Mucosa of descending colon (tissue), 3 donors: ENCODE results near the gene CYP21A2. TPM values are rescaled to one million over a fixed set of nuclear protein-coding genes. Genes with fewer than 3 reads are reported as not detected.

Source experiments
- ATAC-seq: fragments of 200-7000 bp; cut with Tn5 transposase; one replicate; pipeline ENCODE4 v1.9.1; 2020; ENCODE audit warnings: mild to moderate bottlenecking, moderate library complexity
- DNase-seq, 3 donors: peaks; one replicate each; pipeline ENCODE4 v3.0.0-alpha.2; 2020
- H3K36me3 ChIP-seq: fragments of 200-600 bp; one replicate; pipeline ENCODE4 v1.8.0; 2021; ENCODE audit warnings: low read depth, mild to moderate bottlenecking
- H3K4me1 ChIP-seq: fragments of 200-600 bp; one replicate; pipeline ENCODE4 v1.8.0; 2021; ENCODE audit warnings: low read depth, mild to moderate bottlenecking
- H3K4me3 ChIP-seq: fragments of 200-600 bp; one replicate; pipeline ENCODE4 v1.8.0; 2021; ENCODE audit warnings: mild to moderate bottlenecking
- H3K9me3 ChIP-seq: fragments of 200-600 bp; one replicate; pipeline ENCODE4 v1.8.0; 2021; ENCODE audit warnings: mild to moderate bottlenecking
- intact Hi-C, 2 donors: fragments of 100-400 bp; cut with DNase I in 1 of 2; cut with micrococcal nuclease in 1 of 2; formaldehyde crosslinking; loops; one replicate each; pipeline versions ENCODE4 v1.11.0 to v1.11.1; 2022; cut with DNase I, micrococcal nuclease
- total RNA-seq, 3 donors: library from RNA; stranded (reverse); fragmentation: NEBNext Ultra II Directional in 2 of 3; extraction: Animal tissue kit (Norgen Biotek cat#: 25700) in 2 of 3; gene quantifications; one replicate each; pipeline versions ENCODE4 v1.2.1 to v1.2.4, GENCODE V29; 2021 to 2023
- TF ChIP-seq, protein P1 (sequence below): fragments of 200-600 bp; IDR thresholded peaks from one replicate; pipeline ENCODE4 v1.8.0; 2022; ENCODE audit warnings: antibody characterized with exemption, mild to moderate bottlenecking
- donor health status: DM: no; HTN: no; CAD: no; lungs with moderate emphysema.
- donor health status: DM: no; HTN: no; CAD: no.
- donor health status: DM: no; HTN: yes; CAD: no.

The CYP21A2 gene
- total RNA-seq, 3 donors from 2014 or later: 0.93 to 2.1 (median 0.94) TPM

DNA sequence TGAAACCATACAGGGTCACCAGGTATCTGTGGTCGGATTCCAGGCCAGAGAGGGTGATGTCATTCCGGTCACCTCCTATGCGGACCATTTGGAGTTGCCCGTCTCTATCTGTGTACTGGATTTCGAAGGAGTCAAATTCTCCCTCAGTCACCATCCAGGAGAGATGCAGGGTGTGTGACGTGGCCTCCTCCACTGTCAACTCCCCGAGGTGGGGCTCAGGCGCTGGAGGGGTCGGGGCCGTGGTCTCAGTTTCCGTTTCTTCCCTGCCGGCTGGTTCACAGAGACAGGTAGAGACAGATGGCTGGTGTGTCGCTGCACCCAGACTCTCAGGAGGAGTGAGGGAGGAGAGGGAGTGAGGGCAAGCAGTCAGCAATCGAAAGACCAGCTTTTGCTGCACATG, 30.7 kb downstream of the CYP21A2 start:
- intact Hi-C loops: no loop called here
- ATAC-seq (no peak), DNase-seq (no peak)
- H3K9me3 ChIP-seq: no peaks in the 10 kb centered on the region
- H3K36me3 ChIP-seq: no peaks in the 10 kb centered on the region
- H3K4me3 ChIP-seq: no peak overlapping the region
- H3K4me1 ChIP-seq: no peaks in the 10 kb centered on the region
- TF ChIP-seq, protein P1, sequence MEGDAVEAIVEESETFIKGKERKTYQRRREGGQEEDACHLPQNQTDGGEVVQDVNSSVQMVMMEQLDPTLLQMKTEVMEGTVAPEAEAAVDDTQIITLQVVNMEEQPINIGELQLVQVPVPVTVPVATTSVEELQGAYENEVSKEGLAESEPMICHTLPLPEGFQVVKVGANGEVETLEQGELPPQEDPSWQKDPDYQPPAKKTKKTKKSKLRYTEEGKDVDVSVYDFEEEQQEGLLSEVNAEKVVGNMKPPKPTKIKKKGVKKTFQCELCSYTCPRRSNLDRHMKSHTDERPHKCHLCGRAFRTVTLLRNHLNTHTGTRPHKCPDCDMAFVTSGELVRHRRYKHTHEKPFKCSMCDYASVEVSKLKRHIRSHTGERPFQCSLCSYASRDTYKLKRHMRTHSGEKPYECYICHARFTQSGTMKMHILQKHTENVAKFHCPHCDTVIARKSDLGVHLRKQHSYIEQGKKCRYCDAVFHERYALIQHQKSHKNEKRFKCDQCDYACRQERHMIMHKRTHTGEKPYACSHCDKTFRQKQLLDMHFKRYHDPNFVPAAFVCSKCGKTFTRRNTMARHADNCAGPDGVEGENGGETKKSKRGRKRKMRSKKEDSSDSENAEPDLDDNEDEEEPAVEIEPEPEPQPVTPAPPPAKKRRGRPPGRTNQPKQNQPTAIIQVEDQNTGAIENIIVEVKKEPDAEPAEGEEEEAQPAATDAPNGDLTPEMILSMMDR: no peak

DNA sequence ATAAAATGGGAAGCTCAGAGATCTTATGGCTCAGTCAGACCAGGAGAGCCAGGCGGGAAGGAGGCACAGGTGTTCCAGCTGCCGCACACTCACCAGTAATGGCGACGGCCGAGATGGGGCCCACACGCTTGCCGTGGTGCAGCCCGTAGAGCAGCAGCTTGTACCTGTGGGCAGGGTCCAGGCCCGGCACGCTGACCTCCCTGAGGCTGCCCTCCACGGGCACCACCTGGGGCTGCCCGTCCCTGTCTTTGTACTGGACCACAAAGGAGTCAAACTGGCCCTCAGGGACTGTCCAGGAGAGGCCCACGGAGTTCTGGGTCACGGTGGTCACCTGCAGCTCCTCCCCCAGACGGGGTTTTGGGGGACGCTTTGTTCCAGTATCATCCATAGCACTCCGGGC, 31.2 kb downstream of the CYP21A2 start:
- TF ChIP-seq, protein P1: no peak
- H3K9me3 ChIP-seq: no peaks in the 10 kb centered on the region
- H3K36me3 ChIP-seq: no peaks in the 10 kb centered on the region
- no peak overlapping the region for H3K4me3 ChIP-seq
- H3K4me1 ChIP-seq: no peaks in the 10 kb centered on the region
- ATAC-seq (no peak), DNase-seq (peak in 1 of 3 donors; percentile 31)
- intact Hi-C loops: no loop called here

DNA sequence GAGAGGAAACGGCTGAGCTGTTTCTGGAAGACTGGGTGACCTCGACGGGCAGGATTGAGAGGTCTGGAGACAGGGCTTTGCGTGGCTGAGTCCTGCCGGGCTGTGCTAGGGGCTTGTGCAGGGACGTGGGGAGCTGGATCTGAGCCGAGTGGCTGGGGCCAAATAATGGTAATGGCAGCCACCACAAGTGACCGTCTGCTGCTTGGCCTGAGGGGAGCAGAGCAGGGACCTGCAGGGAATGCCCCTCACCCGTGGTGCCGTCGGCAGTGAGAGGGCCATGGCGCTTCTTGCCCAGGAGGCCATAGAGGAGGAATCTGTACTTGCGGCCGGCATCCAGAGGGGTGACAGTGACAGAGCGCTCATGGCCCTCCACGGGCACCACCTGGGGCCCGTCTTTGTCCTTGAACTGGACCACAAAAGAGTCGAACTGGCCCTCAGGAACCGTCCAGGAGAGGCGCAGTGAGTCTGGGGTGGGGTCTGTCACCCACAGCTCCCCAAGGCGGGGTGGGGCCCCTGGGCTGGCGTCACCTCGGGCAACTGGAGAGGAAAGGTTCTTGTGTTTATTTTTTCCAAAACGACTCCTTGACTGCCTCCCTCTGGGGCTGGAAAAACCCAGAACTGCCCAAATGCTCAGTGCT, 31.8 kb downstream of the CYP21A2 start:
- DNase-seq: peak in 1 of 3 donors; percentile 36
- H3K9me3 ChIP-seq: no peaks in the 10 kb centered on the region
- no peak overlapping the region for H3K4me3 ChIP-seq
- intact Hi-C loops: no loop called here
- H3K4me1 ChIP-seq: no peaks in the 10 kb centered on the region
- no peak for ATAC-seq
- TF ChIP-seq, protein P1: no peak
- no peaks in the 10 kb centered on the region for H3K36me3 ChIP-seq

DNA sequence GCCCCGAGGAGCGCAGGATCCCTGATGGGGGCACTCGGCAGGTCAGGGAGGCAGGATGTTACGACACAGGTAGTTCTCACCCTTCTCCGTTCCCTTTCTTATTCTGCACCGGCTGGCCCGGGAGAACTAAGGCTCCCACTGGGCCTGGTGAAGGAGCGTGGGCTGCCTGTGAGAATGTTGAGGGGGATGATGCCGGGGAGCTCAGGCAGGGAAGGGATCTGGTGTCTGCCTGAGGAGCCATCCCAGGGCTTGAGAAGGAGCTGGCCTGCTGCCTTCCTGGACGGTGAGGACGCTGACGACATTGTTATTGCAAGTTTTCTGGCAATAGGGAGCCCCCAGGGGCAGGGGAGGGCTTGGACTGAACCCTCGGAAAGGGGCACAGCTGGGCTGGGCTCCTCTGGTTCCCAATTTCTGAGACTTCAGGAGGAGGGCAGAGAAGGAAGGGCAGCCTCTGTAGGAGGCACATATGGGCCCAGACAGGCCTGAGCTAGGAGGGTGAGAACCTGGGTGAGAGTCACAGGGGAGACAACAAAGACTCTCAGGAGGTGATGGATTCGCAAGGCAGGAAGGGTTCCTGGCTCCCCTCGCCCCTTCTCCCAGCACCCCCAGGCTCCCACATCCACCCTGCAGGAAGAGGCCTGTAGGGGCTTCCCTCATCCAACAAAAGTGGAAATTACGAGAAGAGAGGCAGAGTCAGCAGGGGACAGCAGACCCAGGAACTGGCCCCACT, 32.8 kb downstream of the CYP21A2 start:
- Histone ChIP-seq H3K4me1 (no peaks in the 10 kb centered on the region), H3K36me3 (no peaks in the 10 kb centered on the region), H3K9me3 (no peaks in the 10 kb centered on the region), H3K4me3 (no peak overlapping the region)
- ATAC-seq (peak; percentile 36), DNase-seq (peak in 2 of 3 donors; percentile 15 to 53)
- TF ChIP-seq, protein P1: no peak
- intact Hi-C loops: no loop called here

DNA sequence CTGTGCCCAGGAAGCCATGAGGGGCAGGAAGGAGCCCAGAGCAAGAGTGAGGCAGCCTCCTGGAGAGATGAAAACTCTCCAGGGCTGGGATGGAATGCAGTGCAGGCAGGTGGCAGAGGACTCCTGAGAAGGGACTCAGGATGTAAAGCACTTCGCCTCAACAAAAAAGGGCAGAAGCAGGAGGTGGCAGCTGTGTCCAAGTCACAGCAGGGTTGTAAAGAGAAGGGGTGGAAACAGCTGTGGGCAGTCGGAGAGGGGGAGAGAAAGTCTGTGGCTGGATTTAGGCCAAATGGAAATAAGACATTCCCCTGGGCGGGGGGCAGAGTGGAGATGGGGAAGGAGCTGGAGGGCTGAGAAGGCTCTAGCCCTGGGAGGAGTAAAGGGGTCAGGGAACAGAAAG, 34.9 kb downstream of the CYP21A2 start:
- ATAC-seq (no peak), DNase-seq (peak in 1 of 3 donors; percentile 12)
- TF ChIP-seq, protein P1: no peak
- Histone ChIP-seq H3K4me1 (no peaks in the 10 kb centered on the region), H3K9me3 (no peaks in the 10 kb centered on the region), H3K4me3 (no peak overlapping the region), H3K36me3 (no peaks in the 10 kb centered on the region)
- intact Hi-C loops: no loop called here
